ENCODE results near the gene GNMT.

DNA sequence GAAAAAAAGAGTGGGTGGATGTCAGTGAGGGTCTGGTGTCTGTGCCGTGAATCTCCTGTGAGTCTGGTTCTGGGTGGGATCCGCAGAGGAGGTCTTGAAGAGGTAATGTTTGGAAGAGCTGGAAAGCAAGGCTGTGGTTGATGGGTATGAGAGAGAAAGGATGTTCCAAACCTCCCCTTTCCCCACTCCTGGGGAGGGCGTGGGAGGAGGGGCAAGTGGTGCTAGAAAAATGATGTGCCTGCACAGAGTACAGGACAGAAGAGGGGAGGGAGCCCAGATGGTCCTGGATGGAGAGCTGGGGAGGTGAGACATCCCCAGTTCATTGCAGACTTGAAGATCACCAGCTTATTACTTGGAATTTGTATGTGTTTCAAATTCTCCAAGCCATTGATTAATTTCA, 28.1 kb upstream of the GNMT start:
- no peak for TF ChIP-seq CTCF (IDR thresholded peaks at IDR 0.05; ENCODE audit: poor library complexity, severe bottlenecking)
- TF ChIP-seq POLR2AphosphoS5 (IDR thresholded peaks at IDR 0.05) = no peak
- TF ChIP-seq EZH2 (IDR thresholded peaks at IDR 0.05; ENCODE audit: borderline replicate concordance, insufficient read depth, low read length, poor library complexity, severe bottlenecking) = no peak
- no peak for TF ChIP-seq EP300 (conservative IDR thresholded peaks at IDR 0.05; ENCODE audit: poor library complexity, severe bottlenecking)
- no peak for TF ChIP-seq RAD21 (conservative IDR thresholded peaks at IDR 0.05)
- no peak for TF ChIP-seq TAF1 (IDR thresholded peaks at IDR 0.05; ENCODE audit: low read depth)
- TF ChIP-seq MXI1 (conservative IDR thresholded peaks at IDR 0.05; ENCODE audit: poor library complexity, severe bottlenecking) = no peak
- TF ChIP-seq, protein P1, sequence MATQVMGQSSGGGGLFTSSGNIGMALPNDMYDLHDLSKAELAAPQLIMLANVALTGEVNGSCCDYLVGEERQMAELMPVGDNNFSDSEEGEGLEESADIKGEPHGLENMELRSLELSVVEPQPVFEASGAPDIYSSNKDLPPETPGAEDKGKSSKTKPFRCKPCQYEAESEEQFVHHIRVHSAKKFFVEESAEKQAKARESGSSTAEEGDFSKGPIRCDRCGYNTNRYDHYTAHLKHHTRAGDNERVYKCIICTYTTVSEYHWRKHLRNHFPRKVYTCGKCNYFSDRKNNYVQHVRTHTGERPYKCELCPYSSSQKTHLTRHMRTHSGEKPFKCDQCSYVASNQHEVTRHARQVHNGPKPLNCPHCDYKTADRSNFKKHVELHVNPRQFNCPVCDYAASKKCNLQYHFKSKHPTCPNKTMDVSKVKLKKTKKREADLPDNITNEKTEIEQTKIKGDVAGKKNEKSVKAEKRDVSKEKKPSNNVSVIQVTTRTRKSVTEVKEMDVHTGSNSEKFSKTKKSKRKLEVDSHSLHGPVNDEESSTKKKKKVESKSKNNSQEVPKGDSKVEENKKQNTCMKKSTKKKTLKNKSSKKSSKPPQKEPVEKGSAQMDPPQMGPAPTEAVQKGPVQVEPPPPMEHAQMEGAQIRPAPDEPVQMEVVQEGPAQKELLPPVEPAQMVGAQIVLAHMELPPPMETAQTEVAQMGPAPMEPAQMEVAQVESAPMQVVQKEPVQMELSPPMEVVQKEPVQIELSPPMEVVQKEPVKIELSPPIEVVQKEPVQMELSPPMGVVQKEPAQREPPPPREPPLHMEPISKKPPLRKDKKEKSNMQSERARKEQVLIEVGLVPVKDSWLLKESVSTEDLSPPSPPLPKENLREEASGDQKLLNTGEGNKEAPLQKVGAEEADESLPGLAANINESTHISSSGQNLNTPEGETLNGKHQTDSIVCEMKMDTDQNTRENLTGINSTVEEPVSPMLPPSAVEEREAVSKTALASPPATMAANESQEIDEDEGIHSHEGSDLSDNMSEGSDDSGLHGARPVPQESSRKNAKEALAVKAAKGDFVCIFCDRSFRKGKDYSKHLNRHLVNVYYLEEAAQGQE (IDR thresholded peaks at IDR 0.05; ENCODE audit: borderline replicate concordance) = no peak

Data from neural cell (in vitro differentiated cells).